GM19467 (cell line): ENCODE data around the gene PODXL2.
A peak's percentile ranks its signal among the peaks of the same experiment; 100 is the strongest.
"Not testable (repeated sequence)": the region's sequence is repeated elsewhere in the genome, so short reads cannot be mapped to it uniquely, and the experiment has no call there.

Experiments used
- ATAC-seq: cut with Tn5 transposase; IDR thresholded peaks from one replicate; pipeline ENCODE4 v1.9.1; 2021; ENCODE audit warnings: mild to moderate bottlenecking, moderate library complexity; ENCODE audit not compliant: unreplicated experiment

PODXL2 gene

GRCh38 chr3:127654993-127655392 is 26.0 kb downstream of the PODXL2 start:
- ATAC-seq: not testable (repeated sequence)

GRCh38 chr3:127655641-127656040 is 26.7 kb downstream of the PODXL2 start:
- no peak for ATAC-seq

- ATAC-seq: no peak
These were observed 27.9 kb downstream of the PODXL2 start for GRCh38 chr3:127656906-127657305.

GRCh38 chr3:127658234-127658633 is 29.2 kb downstream of the PODXL2 start:
- ATAC-seq: no peak

- no peak for ATAC-seq
These were observed 31.8 kb downstream of the PODXL2 start for GRCh38 chr3:127660621-127661251.

- no peak for ATAC-seq
These were observed 32.6 kb downstream of the PODXL2 start for GRCh38 chr3:127661600-127661999.

GRCh38 chr3:127662001-127662469 is 33.0 kb downstream of the PODXL2 start:
- ATAC-seq: no peak

- ATAC-seq: no peak
These were observed 34.2 kb downstream of the PODXL2 start for GRCh38 chr3:127663151-127663550.

- no peak for ATAC-seq
These were observed 36.2 kb downstream of the PODXL2 start for GRCh38 chr3:127665165-127665564.

GRCh38 chr3:127665586-127665985 is 36.6 kb downstream of the PODXL2 start:
- no peak for ATAC-seq

- no peak for ATAC-seq
These were observed 37.7 kb downstream of the PODXL2 start for GRCh38 chr3:127666676-127667075.

GRCh38 chr3:127667119-127667681 is 38.2 kb downstream of the PODXL2 start:
- no peak for ATAC-seq

- no peak for ATAC-seq
These were observed 39.9 kb downstream of the PODXL2 start for GRCh38 chr3:127668906-127669305.

- no peak for ATAC-seq
These were observed 40.7 kb downstream of the PODXL2 start for GRCh38 chr3:127669541-127670228.

GRCh38 chr3:127670229-127670559 is 41.2 kb downstream of the PODXL2 start:
- no peak for ATAC-seq

GRCh38 chr3:127670761-127671522 is 42.0 kb downstream of the PODXL2 start:
- ATAC-seq: no peak

- peak; percentile 7 for ATAC-seq
These were observed 42.8 kb downstream of the PODXL2 start for GRCh38 chr3:127671523-127672428.

- peak; percentile 63 for ATAC-seq
These were observed 43.6 kb downstream of the PODXL2 start, which contains the start of gene ABTB1 for GRCh38 chr3:127672429-127673190. TSS of gene ABTB1 (plus strand) at chr3:127672952. CDS start at chr3:127673026, 74 bp downstream.

- ATAC-seq: peak; percentile 14
These were observed 44.5 kb downstream of the PODXL2 start for GRCh38 chr3:127673191-127674100.
